Vagina (tissue), 2 donors: ENCODE data around the gene SPOCK3.

Experiments
- CTCF ChIP-seq, 3 experiments: fragments of 450-650 bp in 2 of 3; fragments of 200-600 bp in 1 of 3; sonication (generic) in 1 of 3; IDR thresholded peaks; one replicate each; pipeline ENCODE4 v1.5.1; 2017 to 2019; ENCODE audit warnings: antibody characterized with exemption in 3 of 3, mild to moderate bottlenecking in 2 of 3, moderate library complexity in 2 of 3
- POLR2A ChIP-seq, 2 donors: fragments of 450-650 bp; IDR thresholded peaks; one replicate each; pipeline ENCODE4 v1.6.1; 2017; ENCODE audit warnings: antibody characterized with exemption in 2 of 2, mild to moderate bottlenecking in 2 of 2, moderate library complexity in 2 of 2

DNA sequence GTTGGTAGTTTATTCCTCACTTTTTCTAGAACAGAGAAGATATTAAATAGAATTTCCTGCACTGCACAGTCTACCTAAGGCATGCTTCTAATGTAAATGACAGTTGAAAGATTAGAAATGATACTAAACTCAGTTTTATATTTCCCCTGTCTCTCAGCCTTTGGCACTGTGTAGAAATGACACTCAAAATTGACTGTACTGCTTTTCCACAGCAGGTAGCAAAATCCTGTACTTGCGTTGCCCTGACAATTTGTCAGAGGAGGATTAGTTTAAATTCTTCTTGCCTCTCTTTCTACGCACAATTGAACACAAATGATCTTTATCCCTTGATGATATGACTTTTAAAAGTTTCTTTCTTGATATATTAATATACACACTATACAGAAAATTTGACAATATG is 347.6 kb downstream of the SPOCK3 start:
- TF ChIP-seq CTCF (IDR thresholded peaks at IDR 0.05) (no peak), POLR2A (IDR thresholded peaks at IDR 0.05) (no peak)
